GM12878 (cell line): Measurements from ENCODE around the gene ITGA8.

Source experiments
- CHD1 ChIP-seq: IDR thresholded peaks from 2 replicates; pipeline ENCODE4 v1.6.1; 2012; ENCODE audit warnings: low read depth, low read length, improper control_type of control experiment
- EZH2 ChIP-seq: IDR thresholded peaks from 2 replicates; pipeline ENCODE4 v1.6.1; 2012; ENCODE audit warnings: low read depth, mild to moderate bottlenecking, control low read depth, inconsistent platforms, low read length, borderline replicate concordance; ENCODE audit not compliant: control insufficient read depth
- FOXK2 ChIP-seq: fragments of 450-650 bp; IDR thresholded peaks from 2 replicates; pipeline ENCODE4 v1.6.1; 2017; ENCODE audit warnings: mild to moderate bottlenecking, moderate library complexity
- GABPA ChIP-seq: IDR thresholded peaks from 2 replicates; pipeline ENCODE4 v1.6.1; 2014; ENCODE audit warnings: antibody characterized with exemption, low read depth, mild to moderate bottlenecking, inconsistent platforms
- IKZF2 ChIP-seq, 2 experiments: fragments of 450-650 bp; IDR thresholded peaks; 2 replicates each; pipeline ENCODE4 v1.6.1; 2017; ENCODE audit warnings: mild to moderate bottlenecking in 2 of 2, moderate library complexity in 2 of 2
- MXI1 ChIP-seq: fragments of 150-350 bp; IDR thresholded peaks from 2 replicates; pipeline ENCODE4 v1.6.1; 2011; ENCODE audit warnings: low read depth, mild to moderate bottlenecking, inconsistent platforms, low read length, improper control_type of control experiment
- NRF1 ChIP-seq: conservative IDR thresholded peaks from 2 replicates; pipeline ENCODE4 v1.6.1; 2011; ENCODE audit warnings: mild to moderate bottlenecking, low read depth, low read length, improper control_type of control experiment
- POLR2A ChIP-seq: IDR thresholded peaks from 2 replicates; pipeline ENCODE4 v1.6.1; 2011; ENCODE audit warnings: low read depth, mild to moderate bottlenecking, low read length
- RFX5 ChIP-seq: IDR thresholded peaks from 2 replicates; pipeline ENCODE4 v1.6.1; 2011; ENCODE audit warnings: low read depth, low read length, improper control_type of control experiment
- ZSCAN29 ChIP-seq: fragments of 450-650 bp; IDR thresholded peaks from 2 replicates; pipeline ENCODE4 v1.6.1; 2017; ENCODE audit warnings: mild to moderate bottlenecking, moderate library complexity
- TF ChIP-seq, protein P1 (sequence below), 3 experiments: IDR thresholded peaks in 2 of 3; conservative IDR thresholded peaks in 1 of 3; 2 replicates each; pipeline ENCODE4 v1.5.1; 2011; ENCODE audit warnings: low read depth in 3 of 3, low read length in 3 of 3, mild to moderate bottlenecking in 3 of 3, control low read depth in 2 of 3, moderate library complexity in 2 of 3, inconsistent platforms in 1 of 3, mixed read lengths in 1 of 3; ENCODE audit not compliant: control insufficient read depth in 2 of 3, insufficient read depth in 1 of 3; ENCODE audit errors: extremely low read depth in 1 of 3
- TF ChIP-seq, protein P2 (sequence below): IDR thresholded peaks from 2 replicates; pipeline ENCODE4 v1.6.1; 2012; ENCODE audit warnings: mild to moderate bottlenecking, low read depth, low read length
- TF ChIP-seq, protein P3 (sequence below): fragments of 450-650 bp; IDR thresholded peaks from 2 replicates; pipeline ENCODE4 v1.6.1; 2014; ENCODE audit warnings: mild to moderate bottlenecking

DNA sequence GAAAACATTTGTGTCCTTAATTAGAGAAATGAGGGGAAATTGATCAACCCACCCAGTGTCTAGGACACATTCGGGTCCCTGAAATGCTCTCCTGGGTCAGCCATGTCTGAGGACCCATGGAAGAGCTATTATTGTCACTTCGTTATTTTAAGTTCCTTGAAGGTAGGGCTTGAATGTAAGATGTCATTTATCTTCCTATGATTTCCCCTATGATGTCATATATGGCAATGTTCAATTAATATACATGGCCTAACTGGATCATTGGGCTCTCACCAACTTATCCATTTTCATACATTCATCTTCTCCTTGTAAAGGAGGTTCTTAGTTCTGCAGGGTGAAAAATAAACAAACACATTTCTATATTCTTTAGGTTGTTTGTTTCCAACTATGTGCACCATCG is 235.6 kb downstream of the ITGA8 start:
- no peak for TF ChIP-seq GABPA
- TF ChIP-seq POLR2A, result no peak
- no peak for TF ChIP-seq EZH2
- TF ChIP-seq, protein P1, sequence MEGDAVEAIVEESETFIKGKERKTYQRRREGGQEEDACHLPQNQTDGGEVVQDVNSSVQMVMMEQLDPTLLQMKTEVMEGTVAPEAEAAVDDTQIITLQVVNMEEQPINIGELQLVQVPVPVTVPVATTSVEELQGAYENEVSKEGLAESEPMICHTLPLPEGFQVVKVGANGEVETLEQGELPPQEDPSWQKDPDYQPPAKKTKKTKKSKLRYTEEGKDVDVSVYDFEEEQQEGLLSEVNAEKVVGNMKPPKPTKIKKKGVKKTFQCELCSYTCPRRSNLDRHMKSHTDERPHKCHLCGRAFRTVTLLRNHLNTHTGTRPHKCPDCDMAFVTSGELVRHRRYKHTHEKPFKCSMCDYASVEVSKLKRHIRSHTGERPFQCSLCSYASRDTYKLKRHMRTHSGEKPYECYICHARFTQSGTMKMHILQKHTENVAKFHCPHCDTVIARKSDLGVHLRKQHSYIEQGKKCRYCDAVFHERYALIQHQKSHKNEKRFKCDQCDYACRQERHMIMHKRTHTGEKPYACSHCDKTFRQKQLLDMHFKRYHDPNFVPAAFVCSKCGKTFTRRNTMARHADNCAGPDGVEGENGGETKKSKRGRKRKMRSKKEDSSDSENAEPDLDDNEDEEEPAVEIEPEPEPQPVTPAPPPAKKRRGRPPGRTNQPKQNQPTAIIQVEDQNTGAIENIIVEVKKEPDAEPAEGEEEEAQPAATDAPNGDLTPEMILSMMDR (IDR thresholded peaks at IDR 0.05 in 2 of 3, conservative IDR thresholded peaks at IDR 0.05 in 1 of 3; ENCODE audit: control insufficient read depth in 2 of 3, extremely low read depth in 1 of 3, insufficient read depth in 1 of 3, low read depth in 3 of 3, low read length in 3 of 3), result no peak
- no peak for TF ChIP-seq ZSCAN29
- TF ChIP-seq NRF1, result no peak
- no peak for TF ChIP-seq CHD1
- TF ChIP-seq, protein P2, sequence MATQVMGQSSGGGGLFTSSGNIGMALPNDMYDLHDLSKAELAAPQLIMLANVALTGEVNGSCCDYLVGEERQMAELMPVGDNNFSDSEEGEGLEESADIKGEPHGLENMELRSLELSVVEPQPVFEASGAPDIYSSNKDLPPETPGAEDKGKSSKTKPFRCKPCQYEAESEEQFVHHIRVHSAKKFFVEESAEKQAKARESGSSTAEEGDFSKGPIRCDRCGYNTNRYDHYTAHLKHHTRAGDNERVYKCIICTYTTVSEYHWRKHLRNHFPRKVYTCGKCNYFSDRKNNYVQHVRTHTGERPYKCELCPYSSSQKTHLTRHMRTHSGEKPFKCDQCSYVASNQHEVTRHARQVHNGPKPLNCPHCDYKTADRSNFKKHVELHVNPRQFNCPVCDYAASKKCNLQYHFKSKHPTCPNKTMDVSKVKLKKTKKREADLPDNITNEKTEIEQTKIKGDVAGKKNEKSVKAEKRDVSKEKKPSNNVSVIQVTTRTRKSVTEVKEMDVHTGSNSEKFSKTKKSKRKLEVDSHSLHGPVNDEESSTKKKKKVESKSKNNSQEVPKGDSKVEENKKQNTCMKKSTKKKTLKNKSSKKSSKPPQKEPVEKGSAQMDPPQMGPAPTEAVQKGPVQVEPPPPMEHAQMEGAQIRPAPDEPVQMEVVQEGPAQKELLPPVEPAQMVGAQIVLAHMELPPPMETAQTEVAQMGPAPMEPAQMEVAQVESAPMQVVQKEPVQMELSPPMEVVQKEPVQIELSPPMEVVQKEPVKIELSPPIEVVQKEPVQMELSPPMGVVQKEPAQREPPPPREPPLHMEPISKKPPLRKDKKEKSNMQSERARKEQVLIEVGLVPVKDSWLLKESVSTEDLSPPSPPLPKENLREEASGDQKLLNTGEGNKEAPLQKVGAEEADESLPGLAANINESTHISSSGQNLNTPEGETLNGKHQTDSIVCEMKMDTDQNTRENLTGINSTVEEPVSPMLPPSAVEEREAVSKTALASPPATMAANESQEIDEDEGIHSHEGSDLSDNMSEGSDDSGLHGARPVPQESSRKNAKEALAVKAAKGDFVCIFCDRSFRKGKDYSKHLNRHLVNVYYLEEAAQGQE, result no peak
- TF ChIP-seq FOXK2, result no peak
- TF ChIP-seq RFX5, result no peak
- no peak for TF ChIP-seq MXI1
- no peak for TF ChIP-seq IKZF2 (IDR thresholded peaks at IDR 0.05)
- TF ChIP-seq, protein P3, sequence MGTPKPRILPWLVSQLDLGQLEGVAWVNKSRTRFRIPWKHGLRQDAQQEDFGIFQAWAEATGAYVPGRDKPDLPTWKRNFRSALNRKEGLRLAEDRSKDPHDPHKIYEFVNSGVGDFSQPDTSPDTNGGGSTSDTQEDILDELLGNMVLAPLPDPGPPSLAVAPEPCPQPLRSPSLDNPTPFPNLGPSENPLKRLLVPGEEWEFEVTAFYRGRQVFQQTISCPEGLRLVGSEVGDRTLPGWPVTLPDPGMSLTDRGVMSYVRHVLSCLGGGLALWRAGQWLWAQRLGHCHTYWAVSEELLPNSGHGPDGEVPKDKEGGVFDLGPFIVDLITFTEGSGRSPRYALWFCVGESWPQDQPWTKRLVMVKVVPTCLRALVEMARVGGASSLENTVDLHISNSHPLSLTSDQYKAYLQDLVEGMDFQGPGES, result no peak
